HepG2 (cell line): ENCODE measurements around the gene RAB28. TPM values are rescaled to one million over a fixed set of nuclear protein-coding genes. Genes with fewer than 3 reads are reported as not detected.

Experiments used
- ADNP ChIP-seq: sonication (generic); formaldehyde crosslinking; IDR thresholded peaks from 2 replicates; pipeline ENCODE4 v1.4.0; 2020; ENCODE audit warnings: missing genetic modification reagents
- MTERF4 ChIP-seq: sonication (generic); formaldehyde crosslinking; IDR thresholded peaks from 2 replicates; pipeline ENCODE4 v1.8.0; 2023; ENCODE audit warnings: mild to moderate bottlenecking, missing genetic modification reagents
- ZBTB14 ChIP-seq: sonication (generic); formaldehyde crosslinking; IDR thresholded peaks from 2 replicates; pipeline ENCODE4 v1.4.0; 2020; ENCODE audit warnings: missing genetic modification reagents
- ZBTB33 ChIP-seq: sonication (generic); formaldehyde crosslinking; IDR thresholded peaks from 2 replicates; pipeline ENCODE4 v1.4.0; 2020; ENCODE audit warnings: missing genetic modification reagents
- ZBTB44 ChIP-seq: sonication (generic); formaldehyde crosslinking; IDR thresholded peaks from 2 replicates; pipeline ENCODE4 v1.4.0; 2020; ENCODE audit warnings: missing genetic modification reagents
- ZNF83 ChIP-seq: sonication (generic); formaldehyde crosslinking; IDR thresholded peaks from 2 replicates; pipeline ENCODE4 v1.4.0; 2020; ENCODE audit warnings: missing genetic modification reagents, mild to moderate bottlenecking, borderline replicate concordance
- polyA plus RNA-seq, 8 experiments: library from polyadenylated mRNA; depleted of rRNA in 3 of 8; stranded (reverse) in 7 of 8; unstranded in 1 of 8; fragments of >200 nt; fragmentation: Illumina TruSeq in 4 of 8; extraction: Trizol in 4 of 8; gene quantifications; 2 replicates each; pipeline versions ENCODE4 v1.2.1 to v1.2.3, GENCODE V29; 2011 to 2016; ENCODE audit warnings: low read depth in 4 of 8, missing spikeins in 1 of 8, mixed read lengths in 1 of 8; ENCODE audit not compliant: insufficient read depth in 1 of 8
- total RNA-seq, 5 experiments: library from RNA; depleted of rRNA; stranded (reverse); fragments of >200 nt; fragmentation: Illumina TruSeq; extraction: Trizol; gene quantifications; 2 replicates each; pipeline ENCODE4 v1.2.3, GENCODE V29; 2016; ENCODE audit warnings: low read depth in 1 of 5

The RAB28 gene
- total and polyA plus RNA-seq, 2 of the 13 experiments (the other 11 are each of a cell fraction or from before 2014, with no cell fraction given) = 11.8 to 18.2 TPM

- TF ChIP-seq ZBTB44 (CRISPR knock-in tag) = no peak
- no peak for TF ChIP-seq MTERF4
- no peak for TF ChIP-seq ZNF83 (CRISPR knock-in tag)
- TF ChIP-seq ZBTB33 (CRISPR knock-in tag) = no peak
- TF ChIP-seq ZBTB14 (CRISPR knock-in tag) = no peak
- no peak for TF ChIP-seq ADNP (CRISPR knock-in tag)
Measured at GRCh38 chr4:13359809-13360208, 124.3 kb downstream of the RAB28 start (continued).
